HPDE6-E6E7 (cell line): Measurements from ENCODE around the gene PNPLA4.

Source experiments
- DNase-seq: peaks from one replicate; pipeline ENCODE4 v3.0.0; 2011; ENCODE audit warnings: missing footprints; ENCODE audit errors: extremely low spot score

PNPLA4 gene

DNA sequence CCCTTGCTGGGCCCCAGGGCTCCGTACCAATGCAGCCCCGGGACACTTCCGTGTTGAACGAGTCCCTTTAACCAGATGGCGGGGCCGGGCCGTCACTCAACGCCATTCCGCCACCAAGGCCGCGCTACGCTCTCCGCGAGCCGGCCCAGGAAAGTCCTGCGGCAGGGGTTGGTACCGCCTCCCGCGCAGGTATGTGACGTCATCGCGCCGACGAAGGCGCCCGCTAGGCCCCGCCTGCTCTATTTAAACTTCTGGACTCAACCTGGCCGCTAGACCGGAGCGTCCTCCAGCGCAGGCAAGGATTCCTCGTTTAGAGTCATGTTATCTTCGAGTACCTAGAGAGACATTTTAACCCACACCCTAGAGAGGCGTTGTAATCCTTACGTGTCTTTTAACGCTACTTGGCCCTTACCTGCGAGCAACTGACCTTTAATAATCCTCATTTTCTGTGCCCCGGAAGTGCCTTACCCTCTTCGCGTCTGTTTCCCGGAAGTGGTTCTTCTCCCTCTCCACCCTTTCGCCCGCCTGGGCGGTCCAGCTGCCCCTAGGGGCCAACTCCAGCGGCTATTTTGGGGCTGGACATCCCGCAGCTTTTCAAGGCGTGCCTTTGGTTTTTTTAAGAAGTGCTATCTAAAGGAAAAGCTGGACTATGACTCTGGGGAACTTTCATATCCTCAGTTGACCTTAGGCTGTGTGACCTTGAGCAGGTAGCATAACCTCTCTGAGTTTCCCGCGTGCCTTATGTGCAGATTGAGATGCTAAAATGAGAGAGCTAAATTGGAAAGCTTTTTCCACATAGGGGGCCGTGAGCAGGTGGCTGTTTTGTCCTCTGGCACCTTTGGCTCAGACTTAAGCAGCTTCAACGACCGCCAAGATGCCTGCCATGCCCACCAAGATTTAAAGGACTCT, at the start of gene PNPLA4:
TSS of gene PNPLA4 (minus strand) at position 155 of the 909 bp plus-strand sequence. CDS start 1,294 bp downstream, outside the sequence.
- peak; percentile 60 for DNase-seq

DNA sequence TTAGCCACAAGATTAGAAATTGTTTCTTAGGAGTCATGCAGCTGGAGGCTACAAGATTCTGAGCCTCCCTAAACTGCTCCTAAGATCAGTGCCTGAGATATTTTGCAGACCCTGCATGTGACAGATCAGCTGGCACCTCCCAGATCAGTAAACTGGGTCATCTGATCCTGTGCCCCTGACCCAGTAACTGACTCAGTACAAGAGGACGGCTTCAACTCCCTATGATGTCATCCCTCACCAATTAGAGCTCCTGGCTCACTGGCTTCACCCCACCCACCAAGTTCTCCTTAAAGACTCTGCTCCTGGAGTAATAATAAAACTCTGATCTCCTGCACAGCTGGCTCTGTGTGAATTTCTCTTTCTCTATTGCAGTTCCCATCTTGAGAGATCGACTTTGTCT, 45.4 kb upstream of the PNPLA4 start:
- DNase-seq: no peak

DNA sequence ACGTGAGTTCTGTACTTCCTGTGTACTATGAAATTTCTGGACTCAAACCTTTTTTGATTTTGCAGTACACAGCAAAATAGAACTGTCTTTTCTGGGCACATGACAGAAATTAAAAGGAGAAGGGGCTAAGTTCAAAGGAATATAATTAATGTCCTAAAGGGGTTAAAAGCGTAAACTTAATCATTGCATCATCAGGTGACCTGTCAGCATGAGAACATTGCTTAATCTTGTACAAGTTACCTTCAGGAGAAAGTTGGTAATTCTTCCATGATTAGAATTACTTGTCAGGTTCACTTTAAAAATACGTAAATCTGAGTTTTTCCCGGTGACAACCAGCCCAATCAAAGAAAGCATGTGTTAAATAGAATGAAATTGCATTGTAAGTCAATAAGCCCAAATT, 43.2 kb upstream of the PNPLA4 start:
- no peak for DNase-seq

- no peak for DNase-seq
Measured at GRCh38 chrX:7965436-7965835, 38.2 kb upstream of the PNPLA4 start.

- no peak for DNase-seq
Measured at GRCh38 chrX:7960246-7960645, 33.0 kb upstream of the PNPLA4 start.

DNA sequence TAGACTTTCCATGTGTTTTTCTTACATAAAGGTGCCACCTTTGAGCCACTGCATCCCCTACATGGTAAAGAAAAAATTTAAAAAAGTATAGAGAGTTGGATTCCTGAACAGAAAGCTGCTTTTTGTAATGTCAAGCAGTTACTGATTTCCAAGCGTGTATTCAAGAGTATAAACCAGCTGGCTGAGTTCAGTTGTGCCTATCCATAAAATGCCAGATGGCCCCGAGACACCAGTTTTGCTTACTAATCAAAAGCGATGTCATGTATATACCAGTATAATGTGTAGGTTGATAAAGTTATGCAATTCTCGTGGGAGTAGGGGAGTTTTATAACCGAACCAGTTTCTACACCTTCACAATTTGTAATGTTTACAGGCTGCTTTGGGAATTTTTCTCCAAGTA, 26.2 kb upstream of the PNPLA4 start:
- no peak for DNase-seq

DNA sequence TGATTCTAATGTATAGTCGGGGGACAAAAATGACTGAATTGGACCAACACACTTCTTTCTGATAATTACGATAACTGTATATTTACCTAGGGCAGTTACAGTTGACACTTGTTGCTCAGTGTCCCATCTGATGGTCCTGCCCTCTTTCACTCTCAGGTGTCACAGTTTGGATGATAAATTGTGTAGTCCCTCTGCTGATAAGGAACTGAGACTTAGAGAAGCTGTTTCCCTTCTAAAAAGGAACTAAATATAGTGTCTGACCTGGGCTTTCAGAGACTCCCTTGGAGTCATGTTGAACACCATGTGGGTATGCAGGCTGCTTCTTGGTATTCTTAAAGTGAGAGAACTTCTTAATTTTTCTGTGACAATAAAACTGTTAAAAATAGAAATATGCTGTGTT, 23.7 kb upstream of the PNPLA4 start:
- no peak for DNase-seq

GRCh38 chrX:7948483-7948882, 21.3 kb upstream of the PNPLA4 start:
- DNase-seq: no peak

GRCh38 chrX:7946960-7947359, 19.7 kb upstream of the PNPLA4 start:
- DNase-seq: no peak

GRCh38 chrX:7943600-7944245, 16.5 kb upstream of the PNPLA4 start:
- no peak for DNase-seq

- DNase-seq: no peak
Measured at GRCh38 chrX:7941390-7942042, 14.3 kb upstream of the PNPLA4 start.

DNA sequence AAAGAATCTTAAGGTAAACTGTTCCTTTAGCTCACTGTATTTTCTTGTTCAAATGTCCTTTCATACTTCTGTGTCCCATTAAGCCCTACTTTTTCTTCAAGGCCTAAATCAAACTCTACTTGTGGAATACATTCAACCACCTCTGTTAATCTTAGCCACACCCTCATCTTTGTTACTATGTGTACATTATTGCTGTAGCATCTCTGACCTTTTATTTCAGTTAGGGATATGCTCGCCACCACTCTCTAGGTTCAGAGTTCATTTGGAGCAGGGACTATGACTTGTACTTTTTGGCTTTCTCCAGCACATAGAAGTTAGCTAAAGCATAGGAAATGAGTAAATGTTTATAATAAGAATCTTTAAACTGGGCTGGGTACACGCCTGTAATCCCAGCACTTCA, 6.8 kb upstream of the PNPLA4 start:
- DNase-seq: no peak

- DNase-seq: peak; percentile 12
Measured at GRCh38 chrX:7926914-7927258, 327 bp downstream of the PNPLA4 start.

- DNase-seq: no peak
Measured at GRCh38 chrX:7926501-7926900, 712 bp downstream of the PNPLA4 start.

DNA sequence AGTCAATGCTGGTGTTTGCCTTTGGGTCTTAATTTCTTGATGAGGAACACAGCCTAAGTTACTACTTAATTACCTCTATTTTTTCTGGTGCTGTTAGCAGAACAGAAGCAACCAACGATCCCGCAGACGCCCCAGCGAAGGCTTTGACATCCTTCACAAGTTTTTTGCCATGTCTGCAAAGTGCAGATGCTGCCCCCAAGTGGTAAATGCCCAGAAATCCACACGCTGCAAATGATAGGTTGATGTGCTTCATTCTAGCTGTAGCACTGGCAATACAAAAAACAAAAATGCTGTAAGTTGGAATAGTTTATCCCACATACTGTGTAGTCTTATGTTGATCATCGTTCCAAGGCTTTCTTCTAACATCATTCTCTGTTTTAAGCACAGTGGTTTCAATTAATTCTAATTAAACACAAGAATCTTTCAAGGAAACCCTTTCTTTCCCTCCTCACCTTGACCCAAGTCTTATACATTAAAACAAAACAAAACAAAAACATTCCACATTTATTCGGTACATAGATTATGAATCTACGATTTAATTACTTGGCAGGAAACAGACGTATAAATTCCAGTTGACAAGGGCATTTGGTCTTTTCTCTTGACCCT, 1.2 kb downstream of the PNPLA4 start:
- peak; percentile 31 for DNase-seq

GRCh38 chrX:7921750-7922149, 5.5 kb downstream of the PNPLA4 start:
- DNase-seq: no peak

- no peak for DNase-seq
Measured at GRCh38 chrX:7908821-7909220, 18.4 kb downstream of the PNPLA4 start.

DNA sequence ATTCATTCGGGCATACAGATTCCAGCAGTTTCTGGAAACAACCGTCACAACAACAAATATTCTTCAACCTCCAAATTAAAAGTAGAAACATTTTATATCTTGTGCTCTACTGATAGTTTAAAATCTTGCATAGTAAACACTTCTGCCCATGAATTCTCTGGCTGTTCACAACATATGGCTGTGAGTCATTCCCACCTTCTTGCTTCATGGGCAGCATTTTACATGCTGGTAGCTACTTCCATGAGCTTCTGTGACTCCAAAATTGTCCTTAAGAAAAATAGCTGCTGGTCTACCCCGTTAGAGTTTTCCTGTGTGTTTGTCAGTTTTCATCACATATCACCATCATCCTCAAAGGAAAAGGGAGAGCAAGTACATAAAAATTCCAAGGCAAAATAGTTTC, 22.7 kb downstream of the PNPLA4 start:
- no peak for DNase-seq

GRCh38 chrX:7891928-7892327, 35.3 kb downstream of the PNPLA4 start:
- DNase-seq: no peak

DNA sequence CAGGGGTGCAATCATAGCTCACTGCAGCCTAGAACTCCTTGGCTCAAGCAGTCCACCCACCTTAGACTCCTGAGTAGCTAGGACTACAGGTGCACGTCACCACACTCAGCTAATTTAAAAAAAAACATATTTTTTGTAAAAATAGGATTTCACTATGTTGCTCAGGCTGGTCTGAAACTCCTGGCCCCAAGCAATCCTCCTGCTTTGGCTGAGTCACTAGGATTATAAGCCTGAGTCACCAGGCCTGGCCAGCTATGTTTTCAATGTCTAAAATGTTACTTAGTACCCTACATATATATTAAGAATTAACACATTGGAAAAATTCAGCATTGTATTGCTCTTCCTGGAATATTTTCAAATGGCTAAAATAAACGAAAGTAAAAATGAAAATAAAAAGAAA, 37.5 kb downstream of the PNPLA4 start:
- no peak for DNase-seq

GRCh38 chrX:7889135-7889534, 38.1 kb downstream of the PNPLA4 start:
- no peak for DNase-seq

- no peak for DNase-seq
Measured at GRCh38 chrX:7876957-7877356, 50.3 kb downstream of the PNPLA4 start.
